Thyroid gland (tissue), 4 donors: ENCODE measurements around the gene HRH3. TPM values are rescaled to one million over a fixed set of nuclear protein-coding genes. Genes with fewer than 3 reads are reported as not detected.

Source experiments
- DNase-seq, 2 donors: peaks; one replicate each; pipeline ENCODE4 v3.0.0-alpha.2; 2019
- H3K27ac ChIP-seq, 3 donors: fragments of 200-600 bp; sonication (generic); 1 replicate in 2 of 3; 2 replicates in 1 of 3; pipeline ENCODE4 v1.5.1; 2016 to 2019; ENCODE audit warnings: mild to moderate bottlenecking in 1 of 3, moderate library complexity in 1 of 3
- H3K27me3 ChIP-seq: fragments of 200-600 bp; sonication (generic); one replicate; pipeline ENCODE4 v1.5.1; 2019
- H3K36me3 ChIP-seq, 2 donors: fragments of 200-600 bp; sonication (generic); one replicate each; pipeline ENCODE4 v1.5.1; 2016 to 2019
- H3K4me1 ChIP-seq, 2 donors: fragments of 200-600 bp; sonication (generic); one replicate each; pipeline ENCODE4 v1.5.1; 2017 to 2019
- H3K4me3 ChIP-seq, 3 donors: fragments of 200-600 bp; sonication (generic); replicated peaks in 1 of 3; 1 replicate in 2 of 3; 2 replicates in 1 of 3; pipeline ENCODE4 v1.5.1; 2016; ENCODE audit warnings: mild to moderate bottlenecking in 1 of 3
- H3K9me3 ChIP-seq: fragments of 200-600 bp; sonication (generic); one replicate; pipeline ENCODE4 v1.5.1; 2017
- POLR2A ChIP-seq, 2 donors: fragments of 450-650 bp; IDR thresholded peaks; one replicate each; pipeline ENCODE4 v1.6.1; 2017; ENCODE audit warnings: antibody characterized with exemption in 2 of 2, mild to moderate bottlenecking in 2 of 2, moderate library complexity in 1 of 2
- WGBS, 2 donors: methylation state at CpG; one replicate each; pipeline ENCODE4 v1.1.5; 2017; 5-methylcytosine and 5-hydroxymethylcytosine counted together
- intact Hi-C: fragments of 100-400 bp; cut with DNase I; formaldehyde crosslinking; loops from one replicate; pipeline ENCODE4 v1.15.1; 2023
- total RNA-seq, 4 donors: library from RNA; depleted of rRNA; stranded (reverse); fragments of >200 nt; gene quantifications; one replicate each; pipeline ENCODE4 v1.2.3, GENCODE V29; 2016
- TF ChIP-seq, protein P1 (sequence below), 6 experiments: fragments of 200-600 bp in 3 of 6; fragments of 450-650 bp in 3 of 6; sonication (generic) in 3 of 6; IDR thresholded peaks; one replicate each; pipeline ENCODE4 v1.5.1; 2016 to 2019; ENCODE audit warnings: antibody characterized with exemption in 6 of 6, mild to moderate bottlenecking in 2 of 6, inconsistent platforms in 1 of 6, moderate library complexity in 1 of 6

HRH3 gene
- total RNA-seq, 4 donors from 2014 or later = not detected

DNA sequence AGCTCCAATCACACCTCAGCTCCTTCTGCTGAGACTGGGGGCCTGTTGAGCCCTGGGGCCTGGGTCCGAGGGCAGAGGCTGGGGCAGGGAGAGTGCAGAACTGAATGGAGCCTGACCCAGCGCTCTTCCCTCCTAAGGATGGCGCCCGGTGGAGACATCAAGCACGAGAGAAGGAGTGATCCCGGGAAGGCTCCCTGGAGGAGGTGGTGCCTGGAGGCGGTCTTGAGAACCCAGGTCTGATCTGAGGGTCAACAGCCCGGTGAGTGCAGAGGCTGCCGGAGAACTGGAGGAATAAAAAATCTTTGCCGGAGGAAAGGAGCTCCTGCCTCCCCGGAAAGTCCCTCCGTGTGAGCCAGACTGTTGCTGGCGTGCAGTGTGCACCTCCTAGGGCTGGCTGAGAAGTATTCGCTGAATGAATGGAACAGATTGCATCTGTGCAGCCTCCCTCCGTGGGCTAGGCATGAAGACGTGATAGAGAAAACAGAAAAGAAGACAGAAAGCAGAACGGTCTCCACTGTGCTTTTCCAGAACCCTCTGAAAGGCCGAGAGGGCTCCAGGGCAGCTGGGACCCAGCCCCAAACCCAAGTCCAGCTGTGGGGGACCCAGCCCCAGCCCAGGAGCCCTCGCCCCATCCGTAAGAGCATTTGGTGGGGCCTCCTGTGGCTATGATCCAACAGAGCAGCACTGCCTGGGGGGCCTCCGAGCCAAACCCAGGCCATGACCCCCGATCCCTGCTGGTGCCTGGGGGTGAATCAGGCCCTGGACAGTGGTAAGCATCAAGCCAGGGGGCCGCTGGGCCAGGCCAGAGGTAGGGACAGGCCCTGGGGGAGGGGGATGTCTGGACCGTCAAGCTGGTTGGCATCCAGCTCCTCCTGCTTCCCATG lies 6.9 kb upstream of the HRH3 start:
- Histone ChIP-seq H3K27ac (no peak overlapping the region), H3K9me3 (no peaks in the 10 kb centered on the region), H3K36me3 (no peaks in the 10 kb centered on the region), H3K4me3 (no peak overlapping the region), H3K4me1 (no peaks in the 10 kb centered on the region), H3K27me3 (no peaks in the 10 kb centered on the region)
- no peak for DNase-seq
- TF ChIP-seq, protein P1, sequence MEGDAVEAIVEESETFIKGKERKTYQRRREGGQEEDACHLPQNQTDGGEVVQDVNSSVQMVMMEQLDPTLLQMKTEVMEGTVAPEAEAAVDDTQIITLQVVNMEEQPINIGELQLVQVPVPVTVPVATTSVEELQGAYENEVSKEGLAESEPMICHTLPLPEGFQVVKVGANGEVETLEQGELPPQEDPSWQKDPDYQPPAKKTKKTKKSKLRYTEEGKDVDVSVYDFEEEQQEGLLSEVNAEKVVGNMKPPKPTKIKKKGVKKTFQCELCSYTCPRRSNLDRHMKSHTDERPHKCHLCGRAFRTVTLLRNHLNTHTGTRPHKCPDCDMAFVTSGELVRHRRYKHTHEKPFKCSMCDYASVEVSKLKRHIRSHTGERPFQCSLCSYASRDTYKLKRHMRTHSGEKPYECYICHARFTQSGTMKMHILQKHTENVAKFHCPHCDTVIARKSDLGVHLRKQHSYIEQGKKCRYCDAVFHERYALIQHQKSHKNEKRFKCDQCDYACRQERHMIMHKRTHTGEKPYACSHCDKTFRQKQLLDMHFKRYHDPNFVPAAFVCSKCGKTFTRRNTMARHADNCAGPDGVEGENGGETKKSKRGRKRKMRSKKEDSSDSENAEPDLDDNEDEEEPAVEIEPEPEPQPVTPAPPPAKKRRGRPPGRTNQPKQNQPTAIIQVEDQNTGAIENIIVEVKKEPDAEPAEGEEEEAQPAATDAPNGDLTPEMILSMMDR (IDR thresholded peaks at IDR 0.05) = no peak
- TF ChIP-seq POLR2A (IDR thresholded peaks at IDR 0.05) = no peak
- intact Hi-C loops = no loop called here
- 63 to 71% methylated on average over 19 to 20 of the region's 24 CpGs for WGBS, 2 donors

DNA sequence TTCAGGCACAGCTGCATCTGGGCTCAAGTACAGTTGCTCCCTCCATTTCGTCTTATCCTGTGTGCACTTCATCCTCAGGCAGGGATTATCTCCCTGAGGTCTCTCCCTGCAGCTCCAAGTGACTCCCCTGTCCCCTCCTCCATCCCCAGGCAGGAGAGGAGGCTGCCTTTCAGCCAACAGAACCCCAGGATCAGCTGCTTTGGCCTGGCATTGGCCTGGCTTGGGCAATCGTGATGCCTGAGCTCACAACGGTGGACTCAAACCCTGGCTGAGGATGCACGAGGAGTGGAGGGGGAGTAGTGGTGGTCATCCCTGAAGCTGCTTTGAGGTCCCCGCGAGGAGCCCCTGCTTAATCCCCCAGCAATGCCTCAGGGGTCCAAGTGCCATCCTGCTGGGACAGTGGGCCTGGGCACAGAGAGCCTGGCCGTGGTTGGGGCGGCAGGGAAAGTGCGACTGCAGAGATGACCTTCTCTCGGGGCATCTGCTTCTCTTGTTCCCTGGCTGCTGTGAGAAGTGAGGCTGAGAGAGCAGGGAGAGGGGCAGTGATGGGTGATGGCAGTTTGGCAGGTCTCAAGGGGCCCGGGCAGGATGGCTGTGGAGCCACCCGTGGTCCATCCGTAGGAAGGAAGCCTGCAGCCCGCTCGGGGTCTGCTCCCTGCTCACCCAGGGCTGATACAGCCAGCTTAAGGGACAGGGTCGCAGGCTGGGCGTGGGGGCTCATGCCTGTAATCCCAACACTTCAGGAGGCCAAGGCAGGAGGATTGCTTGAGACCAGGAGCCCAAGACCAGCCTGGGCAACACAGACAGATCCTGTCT lies 6.0 kb upstream of the HRH3 start:
- WGBS, 2 donors = 74 to 78% methylated on average over 6 to 17 of the region's 17 CpGs
- H3K27me3 ChIP-seq = no peaks in the 10 kb centered on the region
- no peak for TF ChIP-seq POLR2A (IDR thresholded peaks at IDR 0.05)
- TF ChIP-seq, protein P1 (IDR thresholded peaks at IDR 0.05) = no peak

DNA sequence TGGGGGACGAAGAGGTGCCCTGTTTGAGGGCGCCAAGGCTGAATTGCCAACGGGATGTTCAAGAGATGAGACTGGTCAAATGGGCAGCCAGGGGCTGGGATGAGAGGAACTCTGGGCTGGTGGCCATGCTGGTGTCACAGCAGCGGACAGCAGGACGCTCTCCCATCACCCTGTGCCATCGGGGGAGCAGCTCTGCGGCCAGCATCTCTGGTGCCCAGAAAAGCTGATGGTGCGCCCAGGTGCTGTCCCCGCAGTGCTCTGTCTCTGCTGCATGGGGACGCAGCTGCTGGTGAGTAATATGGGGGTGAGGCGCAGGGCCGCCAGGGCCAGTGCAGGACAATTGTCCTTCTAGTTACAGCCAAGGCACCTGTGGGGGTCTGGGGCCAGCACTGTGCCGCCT lies 4.9 kb upstream of the HRH3 start:
- H3K27ac ChIP-seq = no peak overlapping the region
- DNase-seq = no peak
- WGBS, 2 donors = 90 to 91% methylated on average over 8 to 10 of the region's 13 CpGs
- no peaks in the 10 kb centered on the region for H3K36me3 ChIP-seq
- H3K4me1 ChIP-seq = peaks cover 5 to 6% of the 10 kb centered on the region in 2 donors
- TF ChIP-seq, protein P1 (IDR thresholded peaks at IDR 0.05) = no peak
- no peak for TF ChIP-seq POLR2A (IDR thresholded peaks at IDR 0.05)
- intact Hi-C loops = no loop called here
- H3K9me3 ChIP-seq = no peaks in the 10 kb centered on the region
- no peaks in the 10 kb centered on the region for H3K27me3 ChIP-seq
- H3K4me3 ChIP-seq = no peak overlapping the region

More for the DNA sequence above, 6.0 kb upstream of the HRH3 start:
- DNase-seq = no peak
- no peak overlapping the region for H3K27ac ChIP-seq
- intact Hi-C loops = no loop called here
- no peak overlapping the region for H3K4me3 ChIP-seq
- H3K4me1 ChIP-seq = no peaks in the 10 kb centered on the region
- no peaks in the 10 kb centered on the region for H3K36me3 ChIP-seq
- no peaks in the 10 kb centered on the region for H3K9me3 ChIP-seq

DNA sequence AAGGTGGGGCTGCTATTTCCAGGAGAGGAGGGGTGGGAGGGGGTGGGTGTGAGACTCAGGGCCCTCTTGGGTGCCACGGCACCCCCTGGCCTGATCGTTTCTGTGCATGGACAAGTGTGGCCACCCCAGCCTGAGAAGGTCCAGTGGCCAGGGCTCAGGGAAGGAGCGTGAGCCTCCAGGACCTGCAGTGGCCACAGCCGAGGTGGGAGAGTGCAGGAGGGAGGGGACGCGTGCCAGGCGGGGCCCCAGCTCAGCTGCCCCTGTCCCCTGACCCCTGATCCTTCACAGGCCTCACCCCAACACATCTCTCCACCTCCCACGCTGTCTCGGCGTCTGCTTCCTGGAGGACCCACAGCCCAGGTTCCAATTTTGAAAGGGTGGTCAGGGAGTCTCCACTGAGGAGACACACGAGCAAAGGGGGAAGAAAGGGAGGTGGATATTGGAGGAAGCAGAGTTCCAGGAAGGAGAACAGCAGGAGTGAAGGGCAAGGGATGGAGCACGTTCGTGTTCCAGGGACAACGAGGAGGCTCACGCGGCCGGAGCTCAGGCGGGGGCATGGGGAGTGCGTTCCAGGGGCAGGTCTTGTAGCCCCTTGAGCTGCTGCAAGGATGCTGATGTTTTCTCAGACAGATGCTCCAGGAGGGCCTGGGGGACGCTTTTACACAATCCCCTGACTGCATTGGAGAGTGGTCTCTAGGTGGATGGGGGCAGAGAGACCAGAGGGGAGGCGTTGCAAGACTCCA lies 4.2 kb upstream of the HRH3 start:
- H3K27ac ChIP-seq = no peak overlapping the region
- WGBS, 2 donors = 34 to 37% methylated on average over 16 to 19 of the region's 21 CpGs
- no peak overlapping the region for H3K4me3 ChIP-seq
- H3K27me3 ChIP-seq = peaks cover under 1% of the 10 kb centered on the region
- DNase-seq = no peak
- TF ChIP-seq, protein P1 (IDR thresholded peaks at IDR 0.05) = no peak
- TF ChIP-seq POLR2A (IDR thresholded peaks at IDR 0.05) = no peak
- peaks cover 5 to 10% of the 10 kb centered on the region in 2 donors for H3K4me1 ChIP-seq
- no peaks in the 10 kb centered on the region for H3K36me3 ChIP-seq
- no peaks in the 10 kb centered on the region for H3K9me3 ChIP-seq
- intact Hi-C loops = no loop called here
